GM18511 (cell line): Measurements from ENCODE around the gene CRYL1.
A peak's percentile ranks its signal among the peaks of the same experiment; 100 is the strongest.

Source experiments
- ATAC-seq: cut with Tn5 transposase; IDR thresholded peaks from one replicate; pipeline ENCODE4 v1.9.1; 2021; ENCODE audit warnings: mild to moderate bottlenecking, moderate library complexity; ENCODE audit not compliant: unreplicated experiment

The CRYL1 gene

GRCh38 chr13:20534038-20534608, 8.5 kb upstream of the CRYL1 start:
- ATAC-seq, result no peak

- ATAC-seq, result peak; percentile 56
Measured at GRCh38 chr13:20528452-20528851, 2.8 kb upstream of the CRYL1 start.

- no peak for ATAC-seq
Measured at GRCh38 chr13:20526664-20527063, 1.0 kb upstream of the CRYL1 start.

GRCh38 chr13:20525144-20525600, 485 bp downstream of the CRYL1 start:
- ATAC-seq, result peak; percentile 5

- ATAC-seq, result no peak
Measured at GRCh38 chr13:20521364-20522115, 4.1 kb downstream of the CRYL1 start.

GRCh38 chr13:20519875-20520274, 5.8 kb downstream of the CRYL1 start:
- ATAC-seq, result no peak

- ATAC-seq, result no peak
Measured at GRCh38 chr13:20518660-20519100, 7.0 kb downstream of the CRYL1 start.

- no peak for ATAC-seq
Measured at GRCh38 chr13:20514866-20515265, 10.8 kb downstream of the CRYL1 start.

GRCh38 chr13:20513466-20513995, 12.1 kb downstream of the CRYL1 start:
- no peak for ATAC-seq

GRCh38 chr13:20512042-20512683, 13.5 kb downstream of the CRYL1 start:
- ATAC-seq, result no peak

GRCh38 chr13:20506696-20507095, 19.0 kb downstream of the CRYL1 start:
- ATAC-seq, result no peak

- ATAC-seq, result no peak
Measured at GRCh38 chr13:20505405-20506366, 20.0 kb downstream of the CRYL1 start.

GRCh38 chr13:20503088-20504083, 22.3 kb downstream of the CRYL1 start:
- ATAC-seq, result no peak

- ATAC-seq, result no peak
Measured at GRCh38 chr13:20501592-20501991, 24.1 kb downstream of the CRYL1 start.

- no peak for ATAC-seq
Measured at GRCh38 chr13:20501120-20501519, 24.5 kb downstream of the CRYL1 start.

GRCh38 chr13:20499986-20500385, 25.7 kb downstream of the CRYL1 start:
- ATAC-seq, result no peak

GRCh38 chr13:20498659-20499058, 27.0 kb downstream of the CRYL1 start:
- no peak for ATAC-seq

GRCh38 chr13:20498129-20498528, 27.5 kb downstream of the CRYL1 start:
- ATAC-seq, result no peak

GRCh38 chr13:20497006-20497775, 28.5 kb downstream of the CRYL1 start:
- no peak for ATAC-seq
